Caki2 (cell line): ENCODE measurements around the gene GRAMD2A. TPM values are rescaled to one million over a fixed set of nuclear protein-coding genes. Genes with fewer than 3 reads are reported as not detected.
A peak's percentile ranks its signal among the peaks of the same experiment; 100 is the strongest.

Experiments used
- DNase-seq: peaks from one replicate; pipeline ENCODE4 v3.0.0-alpha.2; 2015; ENCODE audit warnings: low read depth
- in situ Hi-C: cut with HindIII; loops from 2 replicates; pipeline ENCODE4 v1.10.0; 2016; ENCODE audit warnings: low sequenced_read_pairs, low pct_unique_long_range_greater_than_20kb, mixed read lengths
- total RNA-seq: library from RNA; depleted of rRNA; stranded (reverse); fragments of >200 nt; shearing (Covaris generic); gene quantifications from 2 replicates; pipeline ENCODE4 v1.2.3, GENCODE V29; 2014; ENCODE audit warnings: low replicate concordance; rRNA removed

The GRAMD2A gene
- total RNA-seq = 0.47 and 12.9 TPM in 2 replicates

- DNase-seq = peak; percentile 70
- in situ Hi-C loops = no loop called here
Observed at GRCh38 chr15:72197460-72198355, at the start of gene GRAMD2A. TSS of gene GRAMD2A (minus strand) at chr15:72197787.

- DNase-seq = no peak
- in situ Hi-C loops = no loop called here
Observed at GRCh38 chr15:72242775-72243370, 45.3 kb upstream of the GRAMD2A start.

GRCh38 chr15:72239652-72240051 lies 42.1 kb upstream of the GRAMD2A start:
- in situ Hi-C loops = no loop called here
- no peak for DNase-seq

- DNase-seq = no peak
- in situ Hi-C loops = no loop called here
Observed at GRCh38 chr15:72238586-72238985, 41.0 kb upstream of the GRAMD2A start.

DNA sequence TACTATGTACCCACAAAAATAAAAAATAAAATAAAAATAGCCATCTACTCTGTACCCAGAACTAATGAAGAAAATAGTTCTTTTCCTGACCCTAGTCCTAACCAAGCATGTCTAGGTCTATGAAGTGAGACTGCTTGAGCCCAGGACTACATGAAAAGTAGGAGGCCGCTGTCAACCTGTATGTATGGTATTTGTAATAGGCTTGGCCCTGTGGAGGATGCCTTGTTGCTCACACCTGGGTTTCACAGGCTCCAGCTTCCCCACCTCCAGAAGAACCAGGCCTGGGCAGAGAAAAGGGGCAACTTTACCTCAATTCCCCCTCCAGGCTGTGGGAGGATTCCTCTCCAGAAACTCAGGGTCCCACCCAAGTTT lies 40.3 kb upstream of the GRAMD2A start:
- in situ Hi-C loops = no loop called here
- DNase-seq = no peak

- in situ Hi-C loops = no loop called here
Observed at GRCh38 chr15:72237029-72237852, 39.7 kb upstream of the GRAMD2A start.

GRCh38 chr15:72236381-72237003 lies 38.9 kb upstream of the GRAMD2A start:
- in situ Hi-C loops = no loop called here
- no peak for DNase-seq

More at GRCh38 chr15:72237029-72237852, 39.7 kb upstream of the GRAMD2A start:
- peak; percentile 96 for DNase-seq

GRCh38 chr15:72235298-72235697 lies 37.7 kb upstream of the GRAMD2A start:
- DNase-seq = no peak
- in situ Hi-C loops = no loop called here

- DNase-seq = no peak
- in situ Hi-C loops = no loop called here
Observed at GRCh38 chr15:72233769-72234168, 36.2 kb upstream of the GRAMD2A start.

DNA sequence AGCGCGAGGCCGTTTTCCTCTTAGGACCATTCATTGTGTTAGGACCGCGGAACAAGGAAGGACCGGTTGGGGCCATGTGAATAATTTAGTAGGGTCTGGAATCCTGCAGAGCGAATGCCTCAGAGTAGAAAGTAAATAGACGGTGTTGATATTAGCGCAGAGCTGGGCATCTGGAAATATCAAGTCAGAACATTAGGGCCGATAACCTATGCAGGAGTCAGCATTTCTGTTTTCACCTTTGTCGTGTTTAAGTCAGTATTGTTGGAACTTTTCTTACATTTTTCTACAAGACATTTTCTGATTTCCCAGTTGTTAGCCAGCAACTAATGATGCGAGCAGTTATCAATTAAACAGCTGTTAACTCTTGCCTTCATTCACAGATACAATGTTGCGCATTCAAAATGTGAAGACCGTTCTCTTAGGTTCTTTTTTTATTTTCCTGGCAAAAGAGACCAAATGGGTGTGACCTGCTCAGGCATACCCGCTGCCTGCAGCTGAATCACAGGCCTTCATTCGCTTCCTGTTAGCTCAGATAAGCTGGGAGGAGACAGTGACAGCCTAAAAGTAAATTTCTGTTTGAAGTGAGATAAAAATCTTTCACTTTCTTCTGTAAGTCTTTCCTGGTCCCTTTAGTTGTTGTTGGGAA lies 34.4 kb upstream of the GRAMD2A start:
- in situ Hi-C loops = no loop called here
- peak; percentile 69 for DNase-seq

- in situ Hi-C loops = no loop called here
- peak; percentile 96 for DNase-seq
Observed at GRCh38 chr15:72231066-72231832, 33.7 kb upstream of the GRAMD2A start, which contains the start of gene PKM. TSS of gene PKM (minus strand) at chr15:72231190. CDS start at chr15:72219097, 12,093 bp downstream.

- peak; percentile 91 for DNase-seq
- in situ Hi-C loops = no loop called here
Observed at GRCh38 chr15:72230197-72231065, 32.8 kb upstream of the GRAMD2A start.

DNA sequence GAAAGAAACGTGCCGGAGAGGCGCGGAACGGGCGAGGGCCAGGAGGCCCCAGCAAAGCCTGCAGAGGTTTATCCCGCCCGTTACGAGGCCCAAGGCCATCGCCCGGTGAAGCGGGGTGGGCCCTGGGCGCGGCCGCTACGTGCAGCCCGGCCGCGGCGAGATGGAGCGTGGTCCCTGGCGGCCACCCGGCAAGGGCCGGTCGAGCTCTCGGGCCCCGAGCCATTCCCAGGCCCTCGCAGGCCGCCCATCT lies 32.3 kb upstream of the GRAMD2A start:
- DNase-seq = no peak
- in situ Hi-C loops = no loop called here

DNA sequence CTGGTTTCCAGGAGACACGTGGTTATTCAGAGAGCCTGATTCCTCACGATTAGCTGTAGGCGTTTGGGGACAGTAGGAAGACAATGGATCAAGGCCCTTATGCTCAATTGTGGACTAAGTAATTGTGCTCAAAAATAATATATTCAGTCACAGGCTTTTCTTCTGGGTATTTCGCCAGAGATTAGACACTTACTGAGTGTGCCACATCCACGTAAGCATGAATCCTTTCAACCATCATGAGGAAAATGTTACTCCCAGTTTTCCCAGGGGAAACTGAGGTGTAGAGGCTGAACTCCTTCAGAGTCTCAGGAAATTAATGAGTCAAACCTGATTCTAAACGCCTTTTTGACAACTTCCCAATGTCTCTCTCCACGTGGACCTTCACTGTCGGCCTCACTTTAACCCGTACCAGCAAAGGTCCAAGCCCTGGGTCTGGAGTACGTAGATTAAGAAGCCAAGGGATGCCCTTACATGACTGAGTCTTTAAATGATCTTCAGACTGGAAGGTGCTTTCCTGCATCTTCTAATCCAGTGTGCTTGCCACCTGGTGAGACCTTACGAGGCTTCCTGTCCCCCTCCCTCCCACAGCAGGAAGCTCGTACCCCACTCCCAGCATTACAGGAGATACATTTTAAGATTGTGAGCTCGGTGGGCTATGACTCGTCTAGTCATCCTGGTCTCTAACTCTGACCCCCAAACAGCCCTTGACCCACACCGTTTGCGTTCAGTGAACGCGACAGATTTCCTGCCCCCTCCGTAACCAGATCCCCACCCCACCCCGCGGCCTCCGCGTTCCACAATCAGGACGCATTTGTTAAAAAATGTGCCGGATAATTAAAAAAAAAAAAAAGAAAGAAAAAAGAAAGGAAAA lies 31.7 kb upstream of the GRAMD2A start:
- in situ Hi-C loops = no loop called here
- peak; percentile 29 for DNase-seq

DNA sequence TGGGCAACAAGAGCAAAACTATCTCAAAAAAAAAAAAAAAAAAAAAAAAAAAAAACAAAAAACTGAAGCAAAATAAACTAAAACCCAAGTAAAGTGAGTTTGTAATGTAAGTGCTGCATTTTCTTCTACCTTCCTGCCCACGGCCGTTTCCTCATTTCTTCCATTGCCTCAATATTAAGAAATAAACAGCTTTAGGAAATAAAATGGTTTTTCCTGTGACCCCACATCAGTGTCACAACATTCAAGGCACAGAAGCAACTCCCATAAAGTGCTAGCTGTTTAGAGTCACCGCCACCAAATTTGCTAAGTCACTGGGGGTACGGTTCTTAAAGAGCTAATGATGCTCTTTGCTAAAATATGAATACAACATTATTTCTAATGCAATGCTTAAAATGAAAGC lies 30.1 kb upstream of the GRAMD2A start:
- DNase-seq = no peak
- in situ Hi-C loops = no loop called here

DNA sequence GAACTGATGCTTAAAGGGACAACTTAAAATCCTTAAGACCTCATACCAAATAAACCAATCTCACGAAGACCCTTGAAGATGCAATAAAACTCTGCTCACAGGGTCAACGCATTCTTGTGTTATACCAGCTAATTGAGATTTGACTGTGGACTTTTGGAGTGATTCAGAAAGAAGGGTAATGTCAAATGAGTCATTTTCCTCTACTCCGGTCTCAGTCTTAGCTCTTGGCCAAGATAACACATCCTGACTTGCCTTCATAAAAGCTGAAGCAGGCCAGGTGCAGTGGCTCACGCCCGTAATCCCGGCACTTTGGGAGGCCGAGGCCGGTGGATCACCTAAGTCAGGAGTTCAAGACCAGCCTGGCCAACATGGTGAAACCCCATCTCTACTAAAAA lies 29.6 kb upstream of the GRAMD2A start:
- in situ Hi-C loops = no loop called here
- no peak for DNase-seq
